Activated CD8-positive, alpha-beta memory T cell treated with anti-CD3 and anti-CD28 coated beads for 48 hours (primary cell): ENCODE measurements around the gene BLACAT1.

Experiments used
- DNase-seq, 3 experiments: peaks; one replicate each; pipeline ENCODE4 v3.0.0-alpha.2; 2020; ENCODE audit warnings: low read depth in 2 of 3, low spot score in 2 of 3

The BLACAT1 gene

DNA sequence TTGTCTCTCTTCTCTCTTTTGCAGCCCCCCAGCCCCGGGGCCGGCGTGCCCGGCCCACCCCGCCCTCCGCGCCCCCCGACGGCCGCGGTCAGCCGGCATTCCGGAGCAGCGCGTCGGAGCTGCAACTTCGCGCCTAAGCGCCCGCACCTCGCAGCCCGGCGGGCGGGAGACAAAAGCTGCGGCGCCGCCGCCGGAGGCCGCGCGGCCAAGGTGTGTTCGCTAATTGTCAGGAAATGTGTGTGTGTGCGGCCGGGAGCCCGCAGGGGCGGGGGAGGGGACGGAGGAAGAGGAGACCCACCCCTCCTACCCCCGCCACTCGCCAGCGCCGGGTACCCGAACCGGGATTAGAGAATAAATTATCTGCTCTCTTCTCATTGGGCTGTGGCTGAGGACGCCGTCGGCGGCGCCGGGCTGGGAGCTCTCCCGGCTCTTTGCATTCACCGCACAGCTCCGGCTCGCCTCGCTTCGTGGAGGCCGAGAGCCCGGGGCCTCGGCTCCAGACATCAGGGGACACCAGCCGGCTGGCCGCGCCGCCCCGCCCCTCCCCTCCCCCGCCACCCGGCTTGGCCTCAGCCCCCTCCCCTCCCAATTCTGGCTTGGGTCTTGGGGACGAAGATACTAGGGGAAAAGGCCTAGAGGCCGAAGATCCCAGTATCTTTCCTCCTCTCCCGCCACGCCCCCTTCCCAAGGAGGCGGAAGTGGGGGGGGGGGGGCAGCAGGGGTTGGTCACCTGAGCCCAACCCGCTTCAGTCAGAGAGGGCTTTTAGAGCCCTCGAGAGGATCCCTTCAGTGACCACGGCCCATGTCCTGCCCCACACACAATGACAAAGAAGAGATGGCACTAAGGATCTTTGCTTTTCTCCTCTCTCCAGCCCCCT lies 1.3 kb upstream of the BLACAT1 start:
- DNase-seq: no peak

DNA sequence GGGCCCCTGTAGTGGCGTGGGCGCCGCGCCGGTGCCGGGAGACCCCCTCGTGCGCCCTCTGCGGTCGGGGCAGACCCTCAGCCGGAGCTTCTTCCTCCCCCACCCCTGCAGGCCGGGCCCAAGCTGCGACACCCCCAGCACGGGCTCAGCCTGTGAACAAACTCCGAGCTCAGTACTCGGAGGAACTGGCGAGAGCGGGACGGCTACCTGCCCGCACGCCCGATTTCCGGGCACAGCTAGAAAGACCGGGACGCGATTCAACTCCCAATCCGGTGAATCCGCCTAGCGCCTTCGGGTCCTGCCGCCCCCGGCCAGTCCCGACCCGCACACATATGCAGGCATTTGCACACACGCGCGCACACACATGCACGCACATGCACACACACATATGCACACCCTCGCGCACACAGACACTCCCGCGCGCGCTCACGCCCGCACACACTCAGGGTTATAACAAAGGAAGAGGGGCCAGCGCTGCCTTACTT lies 580 bp upstream of the BLACAT1 start:
- no peak for DNase-seq

DNA sequence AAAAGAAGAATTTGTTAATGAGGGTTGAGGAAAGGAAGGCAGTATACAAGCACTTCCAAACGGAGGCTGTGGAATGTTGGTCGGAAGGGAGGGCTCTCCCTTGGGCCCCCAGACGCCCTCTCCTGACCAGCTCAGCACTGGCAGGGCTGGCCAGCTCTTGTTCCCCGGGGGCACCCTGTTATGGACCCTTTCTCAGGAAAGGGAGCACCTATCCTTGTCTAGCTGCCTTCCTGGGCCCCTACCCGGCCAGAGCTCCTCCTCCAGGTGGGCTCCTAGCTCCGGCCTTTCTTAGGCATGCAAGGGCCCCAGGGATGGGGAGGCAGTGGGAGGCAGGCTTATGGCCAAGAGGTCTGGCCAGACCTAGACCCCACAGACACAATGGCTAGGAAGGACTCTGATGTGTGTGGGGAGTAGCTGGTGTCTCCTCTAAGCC lies 926 bp downstream of the BLACAT1 start:
- DNase-seq: no peak

DNA sequence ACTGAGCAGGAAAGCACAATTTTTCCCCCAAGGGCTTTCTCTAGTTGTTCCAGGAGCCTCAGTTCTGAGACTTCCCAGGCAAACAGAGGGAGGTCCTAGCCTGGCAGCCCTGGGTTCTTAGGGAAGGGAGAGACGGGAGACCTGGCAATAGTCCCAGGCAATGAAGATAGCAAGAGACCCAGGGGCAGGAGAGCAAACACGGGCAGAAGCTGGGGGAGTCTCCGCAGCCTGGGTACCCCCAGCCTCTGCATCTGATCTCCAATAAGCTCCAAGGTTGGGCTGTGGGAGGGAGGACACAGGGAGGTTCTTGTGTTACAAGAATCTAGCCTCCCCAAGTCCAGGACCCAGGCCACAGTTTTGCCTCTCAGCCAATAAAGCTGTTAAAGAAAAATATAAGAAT lies 2.4 kb downstream of the BLACAT1 start:
- DNase-seq: no peak

DNA sequence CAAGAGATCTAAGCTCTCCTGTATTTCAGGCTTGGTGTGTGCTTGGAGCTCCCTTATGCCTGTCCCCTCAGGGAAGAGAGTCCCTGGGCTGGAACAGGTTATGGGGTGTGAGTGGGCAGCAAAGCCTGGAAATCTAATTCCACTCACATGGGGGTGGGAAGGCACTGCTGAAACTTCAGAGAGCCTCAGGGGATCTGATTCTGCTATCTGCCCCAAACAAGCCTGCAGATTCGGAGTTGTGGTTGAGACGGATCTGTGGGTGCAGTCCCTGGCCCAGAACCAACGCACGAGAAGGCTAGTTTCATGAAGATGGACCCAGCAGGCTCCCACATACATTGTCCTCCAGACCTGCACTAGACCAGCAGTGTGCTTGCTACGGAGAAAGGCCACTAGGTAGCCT lies 2.9 kb downstream of the BLACAT1 start:
- no peak for DNase-seq

DNA sequence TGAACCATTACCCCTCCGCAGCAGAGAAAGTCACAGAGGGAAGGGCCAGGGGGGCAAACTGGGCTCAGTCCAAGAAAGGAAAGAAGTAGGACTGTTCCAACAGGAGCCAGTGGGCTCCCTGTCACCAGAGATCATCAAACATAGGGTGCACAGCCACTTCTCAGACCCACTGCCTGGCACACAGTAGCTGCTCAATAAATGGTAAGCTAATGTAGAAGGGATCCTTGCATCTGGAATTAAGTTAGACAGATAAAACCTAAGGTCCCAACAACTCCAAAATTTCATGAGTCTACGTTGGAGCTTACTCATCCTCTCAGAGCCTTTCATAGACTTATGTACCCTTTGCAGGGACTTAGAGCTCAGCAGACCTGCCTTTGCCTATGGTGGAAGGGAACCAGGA lies 3.5 kb downstream of the BLACAT1 start:
- DNase-seq: no peak

DNA sequence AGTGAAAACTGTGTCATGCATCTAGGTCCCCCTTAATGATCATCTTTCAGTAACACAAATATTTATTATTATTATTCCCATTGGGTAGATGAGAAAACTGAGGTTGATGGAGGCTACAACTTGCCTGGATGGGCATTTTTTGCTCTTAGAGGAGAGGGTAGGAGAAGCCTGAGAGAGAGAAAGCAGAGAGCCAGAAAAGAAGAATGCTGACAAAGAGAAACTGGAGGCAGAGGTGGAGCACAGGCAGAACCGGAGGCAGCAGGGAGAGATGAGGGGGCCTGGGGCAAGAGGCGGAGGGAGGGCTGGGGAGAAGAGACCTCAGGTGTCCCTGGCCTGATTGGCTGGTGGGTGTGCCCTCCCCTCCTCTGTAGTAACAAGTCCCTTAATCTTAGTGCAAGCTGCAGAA lies 4.1 kb downstream of the BLACAT1 start:
- no peak for DNase-seq

DNA sequence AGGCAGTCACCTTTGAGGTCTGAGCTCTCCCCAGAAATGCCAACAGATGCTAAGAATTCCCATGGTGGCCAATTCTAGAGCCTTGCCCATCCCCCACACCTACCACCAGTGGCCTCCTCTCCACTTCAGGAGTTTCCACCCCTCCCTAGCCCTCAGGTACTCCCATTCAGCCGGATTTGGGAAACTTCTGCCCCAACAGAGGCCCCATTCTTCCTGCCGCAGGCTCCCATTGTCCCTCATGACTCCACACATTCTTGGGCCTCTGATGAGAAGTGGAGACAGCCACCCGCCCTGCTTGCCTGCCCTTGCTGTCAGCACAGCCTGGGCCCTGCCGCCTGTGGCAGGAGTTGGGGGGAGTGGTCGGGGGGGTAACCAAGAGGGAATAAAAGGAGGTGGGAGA lies 4.6 kb downstream of the BLACAT1 start:
- no peak for DNase-seq

DNA sequence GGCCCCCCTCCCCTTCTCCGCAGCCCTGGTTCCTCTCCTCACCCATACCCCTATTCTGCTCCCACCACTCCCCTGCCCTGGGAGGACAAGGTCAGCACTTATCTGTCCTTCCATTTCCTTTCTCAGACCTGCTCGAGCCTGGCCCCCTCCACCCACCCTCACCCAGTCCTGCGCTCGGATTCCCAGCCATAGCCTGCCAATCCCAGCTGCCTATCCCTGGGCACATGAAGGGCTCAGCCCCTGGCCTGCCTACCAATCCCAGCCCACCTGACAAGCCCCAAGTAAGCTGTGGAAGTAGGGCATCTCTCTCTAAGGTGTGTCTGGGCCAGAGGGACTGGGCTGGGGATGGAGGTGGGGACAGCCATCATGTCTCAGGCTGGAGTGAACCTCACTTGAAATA lies 5.4 kb downstream of the BLACAT1 start:
- DNase-seq: no peak

DNA sequence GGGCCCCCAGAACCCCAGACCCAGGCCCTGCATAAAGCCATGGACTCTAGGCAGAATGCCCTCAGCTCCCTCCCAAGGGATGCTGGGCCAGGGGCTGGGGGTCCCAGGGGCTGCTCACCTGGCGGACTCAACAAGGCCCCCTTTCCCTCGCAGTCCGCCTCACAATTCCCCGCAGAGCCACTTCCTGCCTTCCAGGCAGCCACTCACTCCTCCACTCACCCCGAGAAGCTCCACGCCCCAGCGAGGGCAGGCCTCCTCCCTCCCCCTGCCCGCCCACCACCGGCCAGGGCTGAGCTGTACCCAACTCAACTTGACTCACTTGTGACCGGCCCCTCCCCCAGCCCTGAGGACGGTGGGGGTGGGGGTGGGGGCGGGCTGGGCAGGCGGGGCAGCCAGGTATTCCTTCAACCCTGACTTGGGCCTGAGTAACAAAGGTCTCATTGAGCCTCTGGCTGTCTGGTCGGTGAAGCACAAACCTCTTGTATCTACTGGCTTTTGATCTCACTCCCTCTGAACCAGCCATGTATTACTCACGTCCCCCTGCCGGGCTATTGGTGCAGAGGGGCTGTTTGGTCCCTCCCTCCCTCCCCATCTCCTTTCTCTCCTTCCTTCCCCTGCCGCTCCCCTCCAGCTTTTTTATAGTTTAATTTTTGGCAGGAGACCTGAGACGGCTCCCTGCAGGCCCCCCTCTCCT lies 5.9 kb downstream of the BLACAT1 start:
- no peak for DNase-seq

DNA sequence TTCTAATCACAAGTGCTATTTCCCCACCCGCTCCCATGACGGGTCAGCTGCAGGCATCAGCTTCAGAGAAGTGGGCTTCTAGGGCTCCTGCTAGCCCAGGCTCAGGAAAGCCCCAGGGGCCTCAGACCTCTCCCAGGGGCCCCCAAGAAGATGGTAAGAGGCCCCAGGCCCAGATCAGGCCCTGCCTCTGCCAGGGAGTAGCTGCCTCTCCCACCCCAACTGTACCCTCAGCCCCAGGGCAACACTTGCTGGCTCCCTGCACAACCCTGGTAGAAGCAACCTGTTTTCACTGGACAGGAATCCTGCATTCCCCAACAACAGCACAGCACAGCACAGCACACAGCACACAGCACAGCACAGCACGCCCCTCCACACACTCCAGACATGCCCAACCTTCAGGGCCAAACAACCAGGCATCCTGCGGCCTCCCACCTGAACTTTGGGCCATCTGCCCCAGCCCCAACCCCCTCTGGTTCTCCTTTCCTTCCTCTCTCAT lies 6.5 kb downstream of the BLACAT1 start:
- DNase-seq: no peak

DNA sequence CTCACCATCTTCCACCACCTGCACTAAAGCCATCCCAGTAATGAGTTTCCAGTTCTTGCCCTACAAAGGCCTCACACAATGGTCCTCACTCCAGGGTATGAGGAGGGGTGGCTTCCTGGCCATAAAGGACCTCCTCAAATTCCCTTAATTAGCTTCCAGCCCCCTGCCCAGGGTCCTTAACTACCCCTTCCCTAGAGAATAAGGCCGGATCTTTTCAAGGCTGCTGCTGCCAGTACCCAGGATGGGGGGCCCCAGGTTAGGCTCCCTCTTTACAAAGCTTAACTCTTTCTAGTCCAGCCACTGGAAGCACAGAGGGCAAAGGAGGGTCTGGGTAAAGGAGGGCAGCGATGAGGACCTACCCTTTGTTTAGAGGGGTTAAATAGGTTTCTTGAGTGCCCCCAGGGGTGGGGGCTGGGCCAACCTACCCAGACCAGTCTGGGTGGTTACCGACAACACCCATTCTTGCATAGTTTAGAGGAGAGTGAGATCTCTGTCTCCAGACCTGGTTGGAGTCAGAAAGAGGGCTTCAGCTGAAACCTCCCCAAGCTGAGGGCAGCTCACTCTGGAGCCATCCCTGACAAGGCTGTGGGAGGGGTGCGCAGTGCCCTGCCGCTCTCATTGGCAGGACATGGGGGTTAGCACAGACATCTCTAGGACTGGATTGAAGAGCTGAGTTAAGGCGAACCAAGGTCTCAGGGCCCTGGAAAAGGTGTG lies 7.1 kb downstream of the BLACAT1 start:
- no peak for DNase-seq

DNA sequence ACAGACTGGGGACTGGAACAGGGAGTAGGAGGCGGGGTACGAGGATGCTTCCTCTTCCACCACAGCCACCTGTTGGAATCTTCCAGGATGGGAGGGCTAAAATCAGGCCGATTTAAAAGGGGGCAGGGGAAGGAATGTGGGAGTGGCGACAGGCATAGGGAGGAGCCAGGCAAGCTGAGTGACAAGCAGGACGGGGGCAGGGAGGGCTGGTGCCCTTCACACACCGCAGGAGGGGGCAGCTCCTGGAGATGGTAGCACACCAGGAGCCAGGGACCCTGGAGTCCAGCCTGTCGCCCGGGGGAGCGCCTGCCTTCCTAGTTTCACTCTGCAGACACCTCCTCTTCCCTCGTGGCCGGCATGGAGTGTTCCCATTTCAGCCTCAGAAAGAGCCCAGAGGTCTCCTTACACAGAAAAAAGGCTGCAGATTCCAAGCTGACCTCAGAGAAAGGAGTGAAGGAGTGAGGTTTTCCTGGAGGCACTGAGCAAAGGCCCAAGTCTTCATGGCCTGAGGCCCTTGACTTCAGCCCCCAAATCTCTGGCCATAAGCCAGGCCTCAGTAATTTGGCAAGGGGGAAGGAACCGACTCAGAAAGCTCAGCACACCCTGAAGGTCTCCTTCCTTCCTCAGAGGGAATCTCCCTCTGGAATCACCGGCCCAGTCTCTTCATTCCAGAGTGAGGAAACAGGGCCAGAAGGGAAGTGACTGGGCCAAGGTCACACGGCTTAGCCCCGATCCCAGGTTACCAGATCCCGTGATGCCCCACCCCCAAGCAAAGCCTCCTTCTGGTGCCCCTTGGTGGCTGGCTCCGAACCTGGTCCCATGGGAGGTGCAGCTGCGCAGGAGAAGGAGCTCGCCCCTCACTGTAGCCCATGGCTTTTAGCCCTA lies 8.1 kb downstream of the BLACAT1 start:
- DNase-seq: no peak

DNA sequence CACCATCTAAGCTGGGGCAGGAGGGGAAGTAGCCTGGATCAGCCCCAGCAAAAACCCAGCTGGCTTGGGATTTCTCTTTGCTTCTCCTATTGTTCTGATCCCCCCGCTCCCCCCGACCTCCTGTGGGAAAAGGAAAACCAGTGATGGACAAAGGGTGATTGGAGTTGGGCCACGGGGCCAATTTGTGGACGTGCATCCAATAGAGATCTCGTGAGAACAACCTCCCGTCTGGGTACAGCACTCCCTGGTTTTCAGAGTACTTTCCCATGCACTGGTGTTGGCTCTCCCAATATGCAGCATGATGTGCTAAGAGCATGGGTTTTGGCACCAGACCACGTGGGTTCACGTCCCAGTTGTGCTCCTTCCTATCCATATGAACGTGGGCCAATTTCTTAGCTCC lies 9.0 kb downstream of the BLACAT1 start:
- no peak for DNase-seq

DNA sequence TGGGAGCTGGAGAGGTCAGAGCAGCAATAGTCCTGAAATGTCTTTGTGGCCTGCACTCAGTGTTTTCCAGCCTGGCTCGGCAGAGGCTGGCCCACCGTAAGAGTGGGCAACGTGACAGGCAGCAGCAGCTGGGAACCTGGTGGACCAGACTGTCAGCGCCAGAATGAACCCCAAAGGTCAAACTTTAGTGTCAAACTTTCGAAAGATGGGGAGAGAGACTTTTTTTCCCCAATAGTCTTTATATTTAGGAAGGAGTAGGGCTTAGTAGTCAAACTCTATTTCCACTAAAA lies 10.3 kb downstream of the BLACAT1 start:
- no peak for DNase-seq

DNA sequence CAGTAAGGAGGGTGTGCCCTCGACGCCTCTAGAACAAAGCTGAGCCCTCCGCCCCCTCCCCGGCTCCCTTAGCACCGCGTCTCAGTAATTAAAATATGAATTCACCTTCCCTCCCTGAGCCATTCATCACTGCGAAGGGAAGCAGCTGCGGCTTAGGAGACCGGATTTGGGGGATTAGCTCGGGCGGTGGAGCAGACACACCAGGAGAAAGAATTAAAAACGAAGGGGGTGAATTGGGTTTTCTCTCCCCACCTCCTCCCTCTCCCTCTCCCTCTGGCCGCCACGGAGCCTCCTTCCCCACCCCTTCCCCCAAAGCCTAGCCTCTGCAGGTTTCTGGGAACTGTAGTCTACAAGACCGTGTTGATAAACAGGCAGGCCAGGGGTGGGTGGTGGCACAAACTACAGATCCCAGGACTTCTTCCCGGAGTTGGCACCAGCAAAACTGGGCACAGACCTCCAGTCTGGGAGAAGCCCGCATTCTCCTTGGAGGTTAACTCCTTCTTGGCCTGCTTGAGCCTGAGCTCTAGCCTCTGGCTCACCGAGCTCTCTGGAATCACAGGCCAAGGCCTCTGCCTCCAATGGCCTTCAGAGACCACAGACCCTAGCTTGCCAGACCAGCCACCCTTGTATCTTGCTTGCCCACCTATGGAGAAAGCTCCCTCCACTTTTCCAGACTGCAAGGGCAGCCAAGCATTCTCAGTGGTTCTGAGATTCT lies 10.8 kb downstream of the BLACAT1 start:
- no peak for DNase-seq

DNA sequence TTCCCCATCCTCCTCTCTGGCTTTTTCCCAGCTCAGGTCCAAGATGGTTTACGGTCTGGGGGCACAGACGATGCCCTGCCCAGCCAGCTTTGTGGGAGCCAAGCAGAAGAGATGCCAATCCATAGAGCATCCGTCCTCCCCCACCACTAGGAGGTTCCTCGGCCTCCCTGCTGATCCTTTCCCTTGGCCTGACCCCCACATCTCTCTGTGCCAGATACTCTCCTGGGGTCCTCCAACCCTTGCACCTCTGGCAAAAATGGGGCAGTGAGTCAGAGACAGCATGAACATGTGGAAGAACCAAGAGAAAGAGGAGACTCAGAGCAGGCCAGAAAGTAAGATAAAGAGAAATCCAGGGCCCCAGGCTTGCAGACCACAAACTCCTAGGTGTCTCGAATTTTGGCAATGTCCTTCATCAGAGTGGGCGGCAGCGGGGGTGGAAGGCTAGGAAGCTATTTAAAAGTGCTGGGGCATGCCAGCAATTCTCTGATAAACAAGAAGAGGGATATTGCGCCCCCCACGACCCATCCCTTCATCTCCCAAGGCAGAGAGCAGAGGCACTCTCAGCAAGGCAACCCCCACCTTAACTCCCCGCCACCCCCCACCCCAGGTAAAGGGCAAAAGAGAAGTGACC lies 11.4 kb downstream of the BLACAT1 start:
- DNase-seq: no peak

DNA sequence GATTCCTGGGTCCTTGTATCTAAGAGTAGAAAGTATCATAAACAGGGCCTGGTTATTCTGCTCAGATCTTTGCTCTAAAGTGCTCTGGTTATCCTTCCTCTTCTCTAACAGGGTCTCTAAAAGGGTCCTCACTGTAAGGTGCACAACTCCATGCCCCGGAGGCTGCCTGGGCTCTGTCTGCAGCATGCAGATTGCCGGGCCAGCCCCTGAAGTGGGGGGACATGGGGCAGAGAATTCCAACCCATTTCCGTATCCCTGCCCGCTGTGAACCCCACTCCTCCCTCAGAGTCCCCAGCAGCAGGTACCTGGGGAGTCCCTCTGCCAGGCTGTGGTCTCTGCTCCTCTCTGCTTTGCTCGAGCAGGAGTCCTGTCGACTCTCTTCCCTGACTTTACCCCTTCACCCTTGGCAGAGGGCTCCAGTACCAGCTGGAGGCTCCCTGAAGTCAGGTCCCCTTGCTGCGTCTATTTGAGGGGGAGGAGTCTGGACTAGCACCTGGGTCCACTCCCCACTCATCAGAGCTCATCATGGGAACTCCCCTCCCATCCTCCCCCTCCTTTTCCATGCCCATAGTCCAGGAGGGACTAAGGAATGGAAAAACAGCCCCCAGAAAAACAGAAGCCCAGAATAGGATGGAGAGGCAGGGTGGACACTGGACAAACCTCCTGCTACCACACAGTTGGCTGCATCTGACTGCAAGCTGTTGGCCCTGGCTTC lies 12.1 kb downstream of the BLACAT1 start:
- no peak for DNase-seq

DNA sequence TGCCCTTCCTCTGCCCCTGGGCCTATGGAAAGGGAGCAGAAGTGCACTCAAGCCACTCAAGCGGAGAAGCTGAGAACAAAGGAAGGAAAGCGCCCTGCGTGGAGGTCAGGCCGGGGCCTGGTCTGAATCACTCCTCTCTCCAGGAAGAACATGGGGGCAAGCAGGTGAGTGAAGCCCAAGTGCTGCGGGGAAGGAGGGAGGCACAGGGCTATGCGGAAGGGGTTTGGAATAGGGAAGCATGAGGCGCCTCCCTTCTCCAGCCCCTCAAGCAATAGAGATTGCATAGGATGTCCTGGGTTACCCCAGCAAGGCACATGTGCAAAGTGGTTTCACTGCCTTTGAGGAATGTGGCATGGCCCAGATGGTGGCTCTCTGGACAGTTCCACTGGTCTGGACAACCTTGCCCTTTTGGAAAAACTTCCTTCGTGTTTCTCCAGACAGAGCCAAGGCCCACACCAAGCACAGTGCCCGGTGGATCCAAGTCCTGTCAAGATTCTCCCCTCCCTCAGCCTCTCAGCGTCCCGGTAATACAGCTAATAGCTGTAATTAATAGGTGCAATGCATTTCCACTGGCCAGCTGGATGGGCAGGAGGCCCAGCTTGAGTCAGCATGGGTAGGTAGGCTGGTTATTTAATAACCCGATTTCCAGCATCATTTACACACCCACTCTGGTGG lies 13.7 kb downstream of the BLACAT1 start:
- DNase-seq: no peak
